GOT3 (cell line): ENCODE measurements around the gene MRGPRE.
"Not testable (repeated sequence)": the region's sequence is repeated elsewhere in the genome, so short reads cannot be mapped to it uniquely, and the experiment has no call there.

ENCODE experiments used
- DNase-seq: peaks from one replicate; lab custom pipeline; 2025; ENCODE audit warnings: mixed read lengths; lab: John Stamatoyannopoulos, UW

MRGPRE gene

GRCh38 chr11:3231851-3232744 lies at the start of gene MRGPRE:
MRGPRE (minus strand) TSS chr11:3232417; CDS start chr11:3228799, 3,618 bp downstream.
- DNase-seq: no peak

GRCh38 chr11:3281146-3281545 lies 48.9 kb upstream of the MRGPRE start:
- not testable (repeated sequence) for DNase-seq

- not testable (repeated sequence) for DNase-seq
Observed at GRCh38 chr11:3280662-3281061, 48.4 kb upstream of the MRGPRE start.

- not testable (repeated sequence) for DNase-seq
Observed at GRCh38 chr11:3278922-3279321, 46.7 kb upstream of the MRGPRE start.

GRCh38 chr11:3273629-3274028 lies 41.4 kb upstream of the MRGPRE start:
- not testable (repeated sequence) for DNase-seq

GRCh38 chr11:3262548-3262947 lies 30.3 kb upstream of the MRGPRE start:
- not testable (repeated sequence) for DNase-seq

GRCh38 chr11:3261831-3262230 lies 29.6 kb upstream of the MRGPRE start:
- DNase-seq: not testable (repeated sequence)

- not testable (repeated sequence) for DNase-seq
Observed at GRCh38 chr11:3257509-3257908, 25.3 kb upstream of the MRGPRE start.

- DNase-seq: not testable (repeated sequence)
Observed at GRCh38 chr11:3255241-3255640, 23.0 kb upstream of the MRGPRE start.

- not testable (repeated sequence) for DNase-seq
Observed at GRCh38 chr11:3254773-3255172, 22.6 kb upstream of the MRGPRE start.

- DNase-seq: no peak
Observed at GRCh38 chr11:3245071-3245470, 12.9 kb upstream of the MRGPRE start.

- no peak for DNase-seq
Observed at GRCh38 chr11:3243880-3244279, 11.7 kb upstream of the MRGPRE start.

GRCh38 chr11:3237119-3237518 lies 4.9 kb upstream of the MRGPRE start:
- DNase-seq: no peak

- DNase-seq: no peak
Observed at GRCh38 chr11:3234846-3235245, 2.6 kb upstream of the MRGPRE start.

GRCh38 chr11:3232956-3233355 lies 739 bp upstream of the MRGPRE start:
- DNase-seq: no peak

- no peak for DNase-seq
Observed at GRCh38 chr11:3231550-3231850, 717 bp downstream of the MRGPRE start.

- DNase-seq: no peak
Observed at GRCh38 chr11:3230636-3231549, 1.3 kb downstream of the MRGPRE start.

- DNase-seq: no peak
Observed at GRCh38 chr11:3229673-3230630, 2.3 kb downstream of the MRGPRE start.

- no peak for DNase-seq
Observed at GRCh38 chr11:3228445-3228829, 3.8 kb downstream of the MRGPRE start.

GRCh38 chr11:3227568-3228444 lies 4.4 kb downstream of the MRGPRE start:
- no peak for DNase-seq
